ENCODE measurements around the gene FAM171A1.

Gene FAM171A1

DNA sequence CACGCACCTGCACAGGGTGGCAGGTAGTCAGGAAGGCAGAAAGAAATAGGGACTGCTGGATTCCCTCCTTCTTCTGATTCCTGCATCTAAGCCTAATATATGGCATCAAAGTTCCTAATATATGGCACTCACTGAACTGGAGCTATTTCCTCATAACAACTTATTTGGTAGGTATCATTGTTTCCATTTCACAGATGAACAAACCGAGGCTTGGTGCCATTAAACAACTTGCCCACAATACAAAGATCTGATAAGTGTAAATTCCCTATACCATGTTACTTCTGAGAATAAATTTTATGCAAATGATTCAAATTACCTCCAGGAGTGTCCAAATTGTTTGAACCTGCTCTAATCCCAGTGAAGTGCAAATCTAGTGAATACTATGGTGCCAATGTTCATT lies 2.1 kb upstream of the FAM171A1 start:
- DNase-seq (ENCODE audit: low spot score), result no peak

DNA sequence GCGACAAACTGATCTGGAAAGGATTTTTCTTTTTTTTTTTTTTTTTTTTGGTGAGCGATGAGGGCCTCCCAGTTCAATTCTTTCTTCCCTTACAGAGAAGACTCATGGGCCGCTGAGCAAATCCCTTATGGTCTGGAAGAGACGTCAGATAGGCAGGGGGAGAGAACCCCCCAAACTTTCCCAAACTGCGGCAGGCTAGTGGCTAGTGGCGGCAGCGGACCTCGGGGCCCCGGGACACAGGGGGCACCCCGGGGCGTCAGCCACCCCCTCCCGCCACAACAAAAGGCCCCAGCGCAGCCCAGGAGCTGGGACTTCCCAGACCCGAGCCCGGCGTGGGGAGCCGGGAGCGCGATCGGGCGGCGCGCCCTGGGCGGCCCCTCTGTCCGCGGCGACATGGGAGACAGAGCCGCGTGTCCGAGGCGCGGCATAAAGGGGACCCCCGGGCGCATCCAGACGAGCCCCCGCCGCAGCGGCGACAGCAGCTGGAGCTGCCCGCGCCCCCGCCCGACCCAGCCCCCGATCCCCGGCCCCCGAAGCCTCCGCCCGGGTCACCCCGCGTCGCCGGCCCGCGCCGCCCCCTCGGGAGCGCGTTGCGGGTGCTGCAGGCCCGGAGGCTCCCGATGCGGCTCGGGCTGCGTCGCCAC lies 755 bp downstream of the FAM171A1 start:
- DNase-seq (ENCODE audit: low spot score), result peak; percentile 44

DNA sequence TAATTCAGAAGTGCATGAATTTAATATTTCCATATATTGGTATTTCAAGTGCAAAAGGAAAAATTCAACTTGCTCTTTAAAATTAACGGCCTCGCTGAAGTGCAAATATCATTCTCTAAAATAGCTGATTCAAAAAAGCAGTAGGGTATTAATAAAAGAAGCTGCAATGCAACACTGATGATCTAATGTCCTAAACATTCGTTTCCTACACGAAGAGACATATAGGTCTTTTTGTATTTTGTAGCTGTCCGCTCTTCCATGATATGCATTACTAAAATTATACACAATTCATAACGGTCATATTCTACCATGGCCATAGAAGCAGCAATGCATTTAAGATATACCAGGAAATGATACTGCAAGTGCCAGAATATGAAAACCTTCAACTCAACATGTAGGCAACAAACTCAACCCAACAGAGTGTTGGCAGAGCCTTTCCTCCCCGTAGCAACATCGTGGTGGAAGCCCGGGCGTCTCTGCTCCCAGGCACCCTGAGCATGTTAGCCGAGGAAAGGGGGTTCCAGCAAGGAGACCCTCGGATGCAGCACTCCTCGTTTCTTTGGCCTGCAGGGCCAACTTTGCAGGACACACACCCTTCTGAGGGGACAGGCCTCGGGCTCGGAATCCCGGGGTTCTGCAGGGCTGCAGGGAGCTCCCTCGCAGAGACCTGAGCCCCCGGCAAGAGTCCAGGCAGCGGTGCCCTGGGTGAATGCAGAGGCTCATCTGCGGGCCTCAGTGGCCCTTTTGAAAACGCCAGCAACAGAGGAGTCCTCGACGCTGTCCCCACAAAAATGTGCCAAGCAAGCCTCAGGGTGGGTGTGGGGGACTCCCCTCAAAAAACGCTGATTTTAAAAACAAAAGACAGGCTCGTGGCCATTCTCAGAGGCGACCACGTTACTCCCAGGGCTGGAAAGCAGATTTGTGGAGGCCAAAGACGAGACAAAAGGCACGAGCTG lies 1.6 kb downstream of the FAM171A1 start:
- peak; percentile 42 for DNase-seq (ENCODE audit: low spot score)

DNA sequence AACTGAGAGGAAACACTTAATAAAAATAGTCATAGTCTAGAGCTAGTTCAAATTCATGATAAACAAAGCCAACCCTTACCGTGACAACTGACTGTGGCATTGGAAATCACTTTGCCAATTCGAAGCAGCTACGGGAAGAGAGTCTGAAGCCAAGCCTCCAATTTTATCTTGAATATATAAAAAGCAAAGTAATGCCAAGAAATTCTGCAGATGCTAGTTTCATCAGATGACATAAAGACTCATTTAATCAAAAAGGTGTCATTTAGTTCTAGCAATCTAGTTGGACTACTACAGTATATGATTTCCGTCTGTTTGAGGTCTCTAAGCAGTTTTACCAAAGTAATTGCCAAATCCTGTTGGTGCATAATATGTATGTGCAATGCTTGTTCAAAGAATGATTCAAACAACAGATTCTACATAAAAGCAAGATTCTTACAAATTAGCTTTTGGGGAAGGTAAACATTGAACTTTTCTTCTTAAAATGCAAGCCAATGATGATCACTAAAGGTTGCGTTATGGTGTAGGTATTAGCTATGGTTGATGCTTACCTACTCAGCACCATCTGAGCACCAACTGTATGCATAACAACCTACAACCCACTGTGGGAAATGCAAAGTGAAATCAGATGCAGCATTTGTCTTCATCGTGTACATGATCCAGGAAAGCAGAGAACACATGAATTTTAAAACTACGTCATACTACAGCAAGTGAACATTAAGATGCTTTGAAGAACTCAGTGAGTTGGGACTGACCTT lies 2.8 kb downstream of the FAM171A1 start:
- no peak for DNase-seq (ENCODE audit: low spot score)

DNA sequence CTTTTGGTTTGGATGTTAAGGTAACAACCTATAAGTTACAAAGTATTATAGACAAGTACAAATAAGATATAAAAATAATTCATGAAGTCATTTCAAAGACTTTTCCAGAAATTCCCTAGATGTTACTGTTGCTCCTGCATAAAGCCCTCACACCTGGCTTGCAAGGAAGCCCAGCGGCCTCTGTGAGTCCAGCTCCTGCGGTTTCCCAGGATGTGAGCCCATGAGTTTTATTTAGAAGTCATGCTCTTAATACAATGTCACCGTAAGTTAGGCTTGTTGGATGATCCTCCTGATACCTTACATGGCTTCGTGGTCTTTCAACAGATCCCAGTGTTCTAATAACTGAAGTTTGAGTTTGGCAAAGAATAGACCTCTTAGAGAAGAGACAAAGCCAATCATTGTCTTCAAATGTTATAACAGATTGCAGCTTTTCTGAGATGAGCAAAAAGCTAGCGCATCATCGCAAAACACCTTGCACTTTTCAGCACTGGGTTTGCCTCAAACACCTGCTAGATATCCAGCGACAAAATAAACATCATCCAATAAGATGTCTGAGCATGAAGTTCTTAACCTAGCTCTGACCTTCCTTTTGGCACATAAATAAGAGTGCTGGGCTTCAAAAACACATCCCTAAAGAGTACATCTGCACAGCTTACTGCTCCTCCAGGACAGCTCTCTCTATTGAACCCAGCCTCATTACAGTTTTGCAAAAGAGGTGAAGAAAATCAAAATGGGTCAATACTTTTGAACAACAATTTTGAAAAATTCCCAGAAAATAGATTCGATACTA lies 3.6 kb downstream of the FAM171A1 start:
- DNase-seq (ENCODE audit: low spot score), result no peak

DNA sequence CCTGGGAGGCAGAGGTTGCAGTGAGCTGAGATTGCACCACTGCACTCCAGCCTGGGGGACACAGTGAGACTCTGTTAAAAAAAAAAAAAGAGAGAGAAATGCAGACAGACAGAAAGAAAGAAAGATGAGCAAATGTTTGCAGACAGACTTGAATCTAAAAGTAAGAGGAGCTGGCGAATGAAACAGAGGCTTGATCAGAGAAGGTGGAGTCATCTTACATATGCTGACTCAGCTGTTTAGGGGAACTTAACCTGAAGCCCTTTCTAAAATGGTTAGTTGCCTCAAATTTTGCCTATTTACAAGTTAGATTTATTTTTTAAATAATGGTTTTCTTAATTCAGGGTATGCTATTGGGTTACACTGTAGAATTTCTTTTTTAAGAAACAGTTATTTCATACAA lies 5.4 kb downstream of the FAM171A1 start:
- no peak for DNase-seq (ENCODE audit: low spot score)

DNA sequence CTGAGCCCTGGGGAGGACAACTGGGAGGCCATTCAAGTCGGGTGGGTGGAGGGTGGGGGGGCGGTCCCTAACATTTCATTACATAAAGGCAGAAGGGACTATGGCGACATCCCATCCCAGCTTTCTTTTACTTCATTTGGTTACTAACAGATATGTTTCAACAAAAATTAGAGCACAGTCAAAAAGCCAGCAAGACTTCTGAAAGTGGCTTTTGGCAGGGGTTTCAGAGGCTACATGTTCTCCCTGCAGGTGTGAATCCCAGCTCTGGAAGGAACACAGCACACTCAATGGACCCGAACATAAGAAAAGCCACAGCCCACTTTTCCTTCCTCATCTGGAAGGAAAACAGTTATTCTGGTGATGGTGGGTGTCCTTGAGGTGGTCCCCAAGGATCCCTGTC lies 7.1 kb downstream of the FAM171A1 start:
- DNase-seq (ENCODE audit: low spot score), result no peak

DNA sequence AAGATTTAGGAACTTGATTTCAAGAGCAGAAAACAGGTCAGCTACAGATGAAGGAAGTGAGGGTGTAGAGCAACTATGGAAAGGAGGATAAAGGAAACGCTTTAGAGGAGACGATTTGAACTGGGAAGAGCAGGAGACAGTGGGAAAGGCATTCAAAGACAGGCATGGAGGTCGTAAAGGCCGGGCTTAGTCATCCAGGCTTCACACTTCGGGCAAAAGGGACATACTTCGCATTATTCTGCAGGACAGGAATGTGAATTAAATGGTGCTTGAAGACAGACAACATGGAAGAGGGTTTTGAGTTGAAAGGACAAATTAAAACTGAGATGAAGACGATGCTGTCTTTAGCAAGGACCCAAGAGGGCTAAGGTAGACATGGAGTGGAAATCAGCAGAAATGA lies 8.1 kb downstream of the FAM171A1 start:
- no peak for DNase-seq (ENCODE audit: low spot score)

DNA sequence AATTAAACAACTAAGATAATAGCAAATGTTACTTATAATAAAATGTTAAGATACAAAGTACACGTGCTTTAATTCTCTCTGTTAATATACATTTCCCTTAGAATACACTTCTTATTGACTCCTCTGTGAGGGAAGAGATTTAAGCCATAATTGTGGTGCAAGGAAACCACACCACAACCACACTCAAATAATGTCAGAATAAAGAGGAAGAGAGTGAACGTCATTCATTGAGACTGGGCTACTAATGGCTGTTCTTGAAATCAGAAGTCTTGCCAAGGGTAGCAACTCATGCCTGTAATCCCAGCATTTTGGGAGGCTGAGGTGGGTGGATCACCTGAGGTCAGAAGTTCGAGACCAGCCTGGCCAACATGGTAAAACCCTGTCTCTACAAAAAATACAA lies 10.0 kb downstream of the FAM171A1 start:
- DNase-seq (ENCODE audit: low spot score), result no peak

DNA sequence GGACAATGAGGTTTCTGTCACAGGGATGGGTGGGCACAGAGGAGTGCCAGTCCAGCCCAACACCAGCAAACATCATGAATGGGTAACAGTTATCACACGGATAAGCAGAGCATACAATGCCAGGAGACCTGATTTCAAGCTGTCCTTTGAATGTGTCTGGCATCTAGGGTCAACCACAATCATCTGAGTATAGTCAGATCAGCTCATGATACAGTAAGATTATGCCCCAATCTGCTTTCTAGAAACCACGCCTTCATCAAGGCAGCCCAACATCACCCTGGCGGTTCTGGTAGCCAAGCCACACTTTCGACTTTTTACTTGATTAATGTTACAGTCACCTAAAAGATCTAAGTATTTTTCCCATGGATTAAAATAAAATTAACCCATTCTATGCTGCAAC lies 10.5 kb downstream of the FAM171A1 start:
- DNase-seq (ENCODE audit: low spot score), result no peak

DNA sequence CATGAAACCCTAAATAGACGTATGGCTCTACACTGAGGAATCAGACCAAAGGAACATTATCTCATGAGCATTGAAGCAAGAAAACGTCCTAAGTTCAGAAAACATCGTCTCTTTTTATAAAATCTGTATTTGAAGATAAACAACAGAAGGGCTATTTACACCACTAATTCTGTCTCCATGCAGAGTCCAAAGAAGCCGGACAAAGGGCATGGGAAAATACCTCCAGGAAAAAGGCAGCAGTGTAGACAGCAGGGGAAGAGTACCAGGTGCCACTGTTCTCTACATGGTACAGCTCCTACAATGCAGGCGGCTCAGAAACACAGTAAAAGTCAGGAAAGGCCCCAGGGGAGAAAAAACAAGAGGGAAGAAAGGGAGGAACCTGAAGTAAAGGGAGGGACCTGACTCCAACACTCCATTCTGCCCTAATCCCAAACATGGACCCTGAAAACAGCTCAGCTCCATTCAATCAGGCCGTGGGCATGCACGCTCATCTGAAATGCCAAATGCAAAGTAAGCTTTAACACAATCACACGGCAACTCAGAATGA lies 17.5 kb downstream of the FAM171A1 start:
- DNase-seq (ENCODE audit: low spot score), result no peak

DNA sequence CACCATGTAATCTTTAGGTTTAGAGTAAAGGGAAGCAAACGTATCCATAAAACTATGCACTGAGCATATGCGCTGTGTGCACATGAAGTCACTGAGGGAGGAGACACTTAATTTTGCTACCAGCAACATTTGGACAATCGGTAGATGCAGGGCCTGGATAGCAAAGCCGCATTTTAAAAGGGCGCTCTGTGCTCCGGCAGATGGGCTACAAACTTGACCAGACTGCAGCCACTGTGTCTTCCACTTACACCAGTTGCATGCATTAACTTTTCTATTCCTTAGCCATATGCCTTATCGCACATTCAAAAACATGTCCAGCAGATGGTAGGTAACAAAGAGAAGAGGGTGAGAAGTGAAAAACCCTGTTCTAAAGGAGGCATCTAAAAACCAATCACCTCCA lies 18.3 kb downstream of the FAM171A1 start:
- no peak for DNase-seq (ENCODE audit: low spot score)

DNA sequence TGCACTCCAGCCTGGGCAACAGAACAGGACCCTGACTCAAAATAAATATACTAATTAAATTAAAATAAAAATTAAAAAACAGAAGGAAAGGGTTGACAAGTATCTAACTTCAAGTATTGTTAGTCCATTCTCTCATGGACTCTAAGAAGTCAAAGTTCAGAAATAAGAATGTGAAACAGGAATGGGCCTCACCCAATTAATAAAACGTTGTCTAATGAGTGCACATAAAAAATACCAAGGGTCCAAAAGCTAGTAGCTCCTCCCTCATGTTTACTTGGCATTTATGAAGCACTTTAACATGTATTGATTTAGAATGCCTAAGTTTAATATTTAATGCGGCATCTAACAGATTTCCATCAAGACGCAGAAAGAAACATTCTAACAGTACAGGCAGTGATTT lies 18.9 kb downstream of the FAM171A1 start:
- no peak for DNase-seq (ENCODE audit: low spot score)

DNA sequence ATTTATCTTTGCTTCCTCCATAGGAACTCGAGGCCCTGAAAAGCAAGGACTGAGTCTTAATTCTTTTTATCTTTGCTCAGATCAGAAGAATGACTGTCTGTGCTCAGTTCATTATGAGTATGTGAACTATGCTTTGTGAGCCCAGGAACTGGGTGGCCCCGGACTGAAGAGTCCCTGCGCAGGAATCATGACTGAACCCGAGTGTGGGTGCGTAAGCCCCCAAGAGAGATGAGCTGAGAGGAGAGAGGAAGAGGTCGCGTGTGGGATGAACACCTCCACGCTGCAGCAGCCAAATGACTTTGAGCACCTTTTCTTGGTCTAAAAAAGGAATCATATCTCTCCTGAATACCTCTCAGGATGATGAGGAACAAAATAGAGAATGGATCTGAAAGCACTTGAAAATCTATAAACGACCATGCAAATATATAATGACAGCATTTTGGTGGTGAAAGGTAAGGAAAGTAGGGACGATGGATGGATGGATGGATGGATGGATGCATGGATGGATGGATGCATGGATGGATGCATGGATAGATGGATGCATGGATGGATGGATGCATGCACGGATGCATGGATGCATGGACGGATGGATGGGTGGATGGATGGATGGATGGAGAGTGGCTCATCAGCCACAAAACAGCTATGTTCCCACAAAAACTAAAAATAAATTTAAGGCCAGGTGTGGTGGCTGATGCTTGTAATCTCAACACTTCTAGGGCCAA lies 19.8 kb downstream of the FAM171A1 start:
- DNase-seq (ENCODE audit: low spot score), result no peak

DNA sequence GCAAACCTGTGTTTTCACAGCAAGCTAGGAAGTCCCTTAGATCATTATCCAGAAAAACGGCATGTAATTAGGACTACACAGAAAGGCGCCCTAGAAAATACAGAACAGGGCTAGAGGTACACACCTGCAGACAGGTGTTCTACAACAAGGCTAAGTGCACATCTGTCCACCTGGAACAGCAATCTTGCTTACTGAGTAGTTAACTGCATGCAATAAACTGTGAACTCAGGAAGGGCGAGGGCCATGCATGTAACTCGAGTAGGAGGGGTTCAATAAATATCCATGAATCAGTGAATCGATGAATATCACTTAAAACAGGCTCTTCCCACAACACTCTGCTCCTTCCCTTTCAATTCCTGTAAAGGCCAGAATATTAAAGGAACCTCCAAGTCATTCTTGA lies 22.0 kb downstream of the FAM171A1 start:
- DNase-seq (ENCODE audit: low spot score), result no peak

DNA sequence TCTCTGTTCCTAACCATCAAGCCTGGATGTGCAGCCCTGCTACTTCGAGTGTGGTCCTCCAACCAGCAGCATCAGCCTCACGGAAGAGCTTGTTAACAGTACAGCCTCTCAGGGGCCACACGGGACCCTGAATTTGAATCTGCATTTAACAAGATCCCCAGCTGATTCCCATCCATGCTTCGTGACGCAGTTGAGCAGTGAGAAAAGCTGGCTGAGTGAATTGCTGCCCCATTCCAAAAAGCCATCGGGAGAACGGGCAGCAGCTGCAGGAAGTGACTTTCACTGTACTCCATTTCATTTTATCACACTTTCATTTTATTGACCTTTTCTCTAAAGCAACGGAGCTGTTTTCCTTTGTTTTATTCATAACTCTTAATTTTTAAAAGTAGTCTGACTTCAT lies 22.5 kb downstream of the FAM171A1 start:
- no peak for DNase-seq (ENCODE audit: low spot score)

DNA sequence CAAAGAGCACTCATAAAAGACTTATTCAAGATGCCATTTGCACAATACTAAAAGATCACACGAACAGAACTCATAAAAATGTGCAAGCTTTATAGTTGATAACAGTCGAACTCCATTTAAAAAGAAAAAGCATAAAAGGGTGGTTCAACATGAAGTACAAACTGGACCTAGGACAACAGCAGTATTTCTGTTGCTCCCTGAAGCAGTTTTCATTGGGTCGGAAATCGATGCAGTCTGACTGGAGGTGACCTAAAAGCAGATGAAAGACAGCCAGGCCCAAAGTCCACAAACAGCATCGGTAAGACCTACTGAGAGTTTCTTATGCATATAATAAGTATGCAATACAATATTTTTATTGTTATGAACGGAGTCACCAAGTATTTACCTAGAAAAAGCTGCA lies 23.9 kb downstream of the FAM171A1 start:
- DNase-seq (ENCODE audit: low spot score), result no peak

DNA sequence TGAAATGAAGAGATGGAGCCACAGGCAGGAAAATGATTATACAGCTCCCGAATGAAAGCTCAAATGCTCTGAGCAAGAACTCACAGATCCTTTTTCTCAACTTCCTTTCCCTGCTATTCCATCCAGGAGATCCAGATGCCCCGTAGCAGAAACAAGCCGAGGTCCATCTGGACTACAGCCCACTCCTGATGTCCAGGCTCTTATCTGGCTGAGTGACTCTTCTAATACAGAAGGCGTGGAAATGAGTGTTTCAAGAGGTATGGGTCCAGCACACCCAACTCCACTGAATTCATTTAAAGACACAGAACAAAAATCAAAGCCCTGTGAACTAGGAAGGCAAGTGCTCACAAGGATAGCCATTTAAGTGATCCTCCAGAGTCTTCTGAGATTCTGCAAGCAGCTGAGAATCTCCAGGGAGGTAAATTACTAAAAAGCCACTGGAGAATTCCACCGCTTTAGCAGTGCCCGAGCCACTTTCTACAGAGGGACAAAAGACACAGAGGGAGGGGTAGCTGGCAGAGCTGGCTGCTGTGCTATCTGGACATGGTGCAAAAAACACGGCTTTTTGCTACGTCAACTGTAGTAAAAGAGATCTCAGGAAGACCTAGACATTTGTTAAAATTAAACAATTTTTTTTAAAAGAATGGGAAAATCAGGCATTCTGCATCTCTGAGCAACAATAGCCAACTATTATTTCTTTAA lies 24.5 kb downstream of the FAM171A1 start:
- DNase-seq (ENCODE audit: low spot score), result no peak

DNA sequence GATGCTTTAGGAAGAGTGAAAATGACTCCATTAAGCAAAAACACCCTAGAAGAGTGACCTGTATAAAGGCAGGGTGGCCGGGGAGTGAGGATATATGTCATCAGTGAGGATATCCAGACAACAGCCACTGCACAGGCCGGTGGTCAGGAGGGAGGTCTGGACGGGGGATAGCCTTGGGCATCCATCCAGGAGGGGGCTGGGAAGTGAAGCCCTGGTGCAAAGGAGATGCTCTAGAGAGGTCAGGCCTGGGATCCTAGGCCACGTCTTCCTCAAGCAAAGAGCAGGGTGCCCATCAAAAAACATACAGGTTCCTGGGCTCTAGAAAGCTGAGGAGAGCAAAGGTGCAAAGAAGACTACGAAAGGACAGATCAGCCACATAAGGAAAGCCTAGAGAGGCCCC lies 25.6 kb downstream of the FAM171A1 start:
- DNase-seq (ENCODE audit: low spot score), result no peak

DNA sequence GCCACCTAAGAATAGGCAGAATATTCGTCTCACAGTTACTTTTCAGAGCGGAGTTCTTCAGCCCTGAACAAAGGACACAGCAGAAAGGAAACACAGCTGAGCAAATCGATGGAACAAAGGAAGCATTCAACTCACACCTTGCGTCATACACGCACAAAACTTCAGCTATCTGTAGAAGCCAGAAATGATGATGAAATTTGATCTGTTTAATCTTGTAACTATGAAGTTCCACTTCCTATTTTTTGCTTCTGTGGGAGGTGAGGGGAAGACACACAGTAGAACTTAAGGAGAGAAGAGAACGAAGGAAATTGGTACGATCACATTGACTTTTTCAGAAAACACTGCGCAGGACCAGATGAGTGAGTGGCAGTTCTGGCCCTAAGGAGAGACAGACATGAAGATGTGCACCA lies 26.2 kb downstream of the FAM171A1 start:
- peak; percentile 79 for DNase-seq (ENCODE audit: low spot score)
